ENCODE data around the gene SMIM23.

The SMIM23 gene

GRCh38 chr5:171813813-171814490 is 28.3 kb downstream of the SMIM23 start:
- DNase-seq = no peak

- no peak for DNase-seq
These were observed 31.0 kb downstream of the SMIM23 start for GRCh38 chr5:171816666-171817065.

GRCh38 chr5:171820561-171820960 is 34.9 kb downstream of the SMIM23 start:
- no peak for DNase-seq

GRCh38 chr5:171821286-171821685 is 35.7 kb downstream of the SMIM23 start:
- no peak for DNase-seq

- no peak for DNase-seq
These were observed 37.7 kb downstream of the SMIM23 start for GRCh38 chr5:171823269-171823668.

GRCh38 chr5:171825051-171825450 is 39.4 kb downstream of the SMIM23 start:
- no peak for DNase-seq

GRCh38 chr5:171826132-171826531 is 40.5 kb downstream of the SMIM23 start:
- DNase-seq = no peak

GRCh38 chr5:171827162-171827561 is 41.5 kb downstream of the SMIM23 start:
- no peak for DNase-seq

GRCh38 chr5:171830686-171831085 is 45.1 kb downstream of the SMIM23 start:
- DNase-seq = no peak

GRCh38 chr5:171832775-171833174 is 47.2 kb downstream of the SMIM23 start:
- DNase-seq = no peak

- no peak for DNase-seq
These were observed 48.8 kb downstream of the SMIM23 start for GRCh38 chr5:171834461-171834860.

GRCh38 chr5:171835066-171835465 is 49.4 kb downstream of the SMIM23 start:
- DNase-seq = no peak

- no peak for DNase-seq
These were observed 51.9 kb downstream of the SMIM23 start for GRCh38 chr5:171837522-171837921.

GRCh38 chr5:171838066-171838465 is 52.4 kb downstream of the SMIM23 start:
- no peak for DNase-seq

- DNase-seq = no peak
These were observed 53.5 kb downstream of the SMIM23 start for GRCh38 chr5:171839112-171839511.

GRCh38 chr5:171840066-171840465 is 54.4 kb downstream of the SMIM23 start:
- no peak for DNase-seq

Data from hypothalamus (tissue), 51 donors.